Tibial artery (tissue), 4 donors: Measurements from ENCODE around the gene AGK.

Source experiments
- DNase-seq, 2 donors: peaks; one replicate each; pipeline ENCODE4 v3.0.0-alpha.2; 2019
- H3K27ac ChIP-seq, 2 donors: fragments of 200-600 bp; sonication (generic) in 1 of 2; 1 replicate in 1 of 2; 2 replicates in 1 of 2; pipeline ENCODE4 v1.5.1; 2018 to 2019; ENCODE audit warnings: mild to moderate bottlenecking in 1 of 2
- H3K27me3 ChIP-seq, 2 donors: fragments of 200-600 bp; sonication (generic) in 1 of 2; one replicate each; pipeline versions ENCODE4 v1.5.1 to v1.6.0; 2016 to 2019
- H3K36me3 ChIP-seq, 3 donors: fragments of 200-600 bp; sonication (generic) in 2 of 3; one replicate each; pipeline ENCODE4 v1.5.1; 2016 to 2019; ENCODE audit warnings: mild to moderate bottlenecking in 2 of 3
- H3K4me1 ChIP-seq, 4 donors: fragments of 200-600 bp; sonication (generic) in 2 of 4; 1 replicate in 3 of 4; 2 replicates in 1 of 4; pipeline ENCODE4 v1.5.1; 2016 to 2019
- H3K4me3 ChIP-seq, 2 donors: fragments of 200-600 bp; sonication (generic) in 1 of 2; 1 replicate in 1 of 2; 2 replicates in 1 of 2; pipeline ENCODE4 v1.5.1; 2018 to 2019; ENCODE audit warnings: mild to moderate bottlenecking in 2 of 2
- H3K9me3 ChIP-seq, 3 donors: fragments of 200-600 bp; sonication (generic) in 1 of 3; one replicate each; pipeline ENCODE4 v1.5.1; 2016 to 2019
- intact Hi-C: fragments of 100-400 bp; cut with DNase I; formaldehyde crosslinking; loops from one replicate; pipeline ENCODE4 v1.15.0; 2023; ENCODE audit warnings: low total_unique reads
- TF ChIP-seq, protein P1 (sequence below), 2 experiments: fragments of 200-600 bp in 1 of 2; fragments of 450-650 bp in 1 of 2; IDR thresholded peaks; one replicate each; pipeline ENCODE4 v1.5.1; 2017 to 2019; ENCODE audit warnings: antibody characterized with exemption in 2 of 2, mild to moderate bottlenecking in 1 of 2, moderate library complexity in 1 of 2

AGK gene

GRCh38 chr7:141551094-141551781, at the start of gene AGK:
Gene AGK, plus strand, starts transcription at chr7:141551410. Its CDS starts 4,057 bp downstream, at chr7:141555467.
- Histone ChIP-seq H3K27me3 (no peaks in the 10 kb centered on the region), H3K27ac (peak within 1 kb of the TSS; percentile 71 to 76), H3K9me3 (no peaks in the 10 kb centered on the region), H3K4me1 (peaks cover 0 to 29% (median 18%) of the 10 kb centered on the region in 4 donors), H3K36me3 (peaks cover 3 to 10% (median 10%) of the 10 kb centered on the region in 3 donors), H3K4me3 (peak within 1 kb of the TSS; percentile 98 to 100)
- intact Hi-C loops, result loop anchor here (5.0 kb wide), 1 partner anchor 101 kb away; no protein-coding TSS in a partner anchor
- DNase-seq, result peak; percentile 47 to 76
- TF ChIP-seq, protein P1, sequence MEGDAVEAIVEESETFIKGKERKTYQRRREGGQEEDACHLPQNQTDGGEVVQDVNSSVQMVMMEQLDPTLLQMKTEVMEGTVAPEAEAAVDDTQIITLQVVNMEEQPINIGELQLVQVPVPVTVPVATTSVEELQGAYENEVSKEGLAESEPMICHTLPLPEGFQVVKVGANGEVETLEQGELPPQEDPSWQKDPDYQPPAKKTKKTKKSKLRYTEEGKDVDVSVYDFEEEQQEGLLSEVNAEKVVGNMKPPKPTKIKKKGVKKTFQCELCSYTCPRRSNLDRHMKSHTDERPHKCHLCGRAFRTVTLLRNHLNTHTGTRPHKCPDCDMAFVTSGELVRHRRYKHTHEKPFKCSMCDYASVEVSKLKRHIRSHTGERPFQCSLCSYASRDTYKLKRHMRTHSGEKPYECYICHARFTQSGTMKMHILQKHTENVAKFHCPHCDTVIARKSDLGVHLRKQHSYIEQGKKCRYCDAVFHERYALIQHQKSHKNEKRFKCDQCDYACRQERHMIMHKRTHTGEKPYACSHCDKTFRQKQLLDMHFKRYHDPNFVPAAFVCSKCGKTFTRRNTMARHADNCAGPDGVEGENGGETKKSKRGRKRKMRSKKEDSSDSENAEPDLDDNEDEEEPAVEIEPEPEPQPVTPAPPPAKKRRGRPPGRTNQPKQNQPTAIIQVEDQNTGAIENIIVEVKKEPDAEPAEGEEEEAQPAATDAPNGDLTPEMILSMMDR (IDR thresholded peaks at IDR 0.05), result no peak

- Histone ChIP-seq H3K27ac (no peak overlapping the region), H3K27me3 (no peaks in the 10 kb centered on the region), H3K4me1 (no peaks in the 10 kb centered on the region), H3K4me3 (no peak overlapping the region), H3K9me3 (no peaks in the 10 kb centered on the region), H3K36me3 (no peaks in the 10 kb centered on the region)
- DNase-seq, result no peak
- intact Hi-C loops, result no loop called here
- TF ChIP-seq, protein P1 (IDR thresholded peaks at IDR 0.05), result no peak
Observed at GRCh38 chr7:141501451-141501850, 49.8 kb upstream of the AGK start.

GRCh38 chr7:141511316-141511675, 39.9 kb upstream of the AGK start:
- Histone ChIP-seq H3K9me3 (peaks cover 0 to 3% (median 0%) of the 10 kb centered on the region in 3 donors), H3K4me1 (peaks cover 0 to 7% (median 3%) of the 10 kb centered on the region in 4 donors), H3K4me3 (no peak overlapping the region), H3K27me3 (peaks cover 0 to 30% of the 10 kb centered on the region in 2 donors), H3K27ac (no peak overlapping the region), H3K36me3 (no peaks in the 10 kb centered on the region)
- TF ChIP-seq, protein P1 (IDR thresholded peaks at IDR 0.05), result no peak
- intact Hi-C loops, result no loop called here
- no peak for DNase-seq

DNA sequence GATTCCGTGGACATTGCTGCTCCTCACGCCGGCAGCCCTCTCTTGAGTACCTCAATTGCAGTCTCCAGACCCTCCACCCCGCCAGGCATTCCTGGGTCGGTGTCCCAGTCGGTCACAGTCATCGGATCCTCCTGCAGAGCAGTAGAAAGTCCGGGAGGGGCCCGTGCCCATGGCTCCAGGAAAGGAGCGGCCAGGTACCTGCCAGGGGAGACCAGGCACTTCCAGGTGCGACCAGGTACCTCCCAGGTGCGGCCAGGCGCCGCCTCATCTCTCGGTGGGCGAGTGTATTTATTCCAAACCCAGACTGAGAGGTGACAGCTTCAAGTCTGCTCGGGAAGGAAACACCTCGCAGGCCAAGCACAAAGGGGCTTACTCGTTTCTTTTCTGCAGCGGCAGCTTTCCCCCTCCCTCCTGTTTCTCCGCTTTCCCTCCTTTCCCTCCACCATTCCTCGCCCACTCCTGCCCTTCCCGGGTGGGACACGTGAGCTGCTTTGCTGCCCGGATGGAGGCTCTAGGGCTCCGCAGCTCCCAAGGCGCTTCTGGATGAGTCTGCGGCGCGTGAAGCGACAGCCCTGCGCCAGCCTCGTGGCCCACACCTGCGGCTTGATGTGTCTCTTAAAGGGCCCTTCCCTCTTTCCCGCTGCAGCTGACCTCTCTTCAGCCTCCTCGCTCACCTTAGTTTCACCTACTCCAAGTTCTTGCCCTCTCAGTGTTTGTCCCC, 39.4 kb upstream of the AGK start:
- peaks cover 0 to 3% (median 0%) of the 10 kb centered on the region in 3 donors for H3K9me3 ChIP-seq
- intact Hi-C loops, result no loop called here
- no peak overlapping the region for H3K4me3 ChIP-seq
- peaks cover 0 to 7% (median 3%) of the 10 kb centered on the region in 4 donors for H3K4me1 ChIP-seq
- H3K27ac ChIP-seq, result no peak overlapping the region
- peaks cover 0 to 30% of the 10 kb centered on the region in 2 donors for H3K27me3 ChIP-seq
- no peak for DNase-seq
- TF ChIP-seq, protein P1 (IDR thresholded peaks at IDR 0.05), result no peak
- no peaks in the 10 kb centered on the region for H3K36me3 ChIP-seq

DNA sequence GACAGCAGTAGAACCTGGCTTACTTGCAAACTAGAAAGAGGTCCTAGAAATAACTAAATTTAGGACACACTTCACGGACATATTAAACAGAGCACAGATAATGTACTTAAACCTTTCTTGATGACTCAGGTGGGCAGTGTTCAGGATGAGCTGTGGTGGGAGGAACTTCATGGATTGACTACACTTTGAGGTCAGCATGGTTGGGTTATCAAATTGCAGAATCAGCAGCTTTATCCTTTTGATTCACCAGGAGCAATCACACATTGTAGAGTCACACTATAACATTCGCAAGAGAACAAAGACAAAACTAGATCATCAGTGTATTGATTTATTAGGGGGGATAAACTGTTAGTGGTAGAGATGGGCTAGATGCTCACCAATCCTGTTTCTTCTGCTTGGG, 38.6 kb upstream of the AGK start:
- H3K4me3 ChIP-seq, result no peak overlapping the region
- H3K4me1 ChIP-seq, result peaks cover 0 to 7% (median 3%) of the 10 kb centered on the region in 4 donors
- peaks cover 0 to 30% of the 10 kb centered on the region in 2 donors for H3K27me3 ChIP-seq
- TF ChIP-seq, protein P1 (IDR thresholded peaks at IDR 0.05), result no peak
- no peaks in the 10 kb centered on the region for H3K36me3 ChIP-seq
- DNase-seq, result no peak
- H3K9me3 ChIP-seq, result peaks cover 0 to 3% (median 0%) of the 10 kb centered on the region in 3 donors
- intact Hi-C loops, result no loop called here
- H3K27ac ChIP-seq, result no peak overlapping the region
